ENCODE measurements around the gene ACAP3.
"Not testable (repeated sequence)": the region's sequence is repeated elsewhere in the genome, so short reads cannot be mapped to it uniquely, and the experiment has no call there.

Gene ACAP3

GRCh38 chr1:1260843-1261560, 46.7 kb downstream of the ACAP3 start:
- no peak for DNase-seq

GRCh38 chr1:1259951-1260600, 47.7 kb downstream of the ACAP3 start:
- no peak for DNase-seq

- DNase-seq: no peak
These were observed 48.2 kb downstream of the ACAP3 start for GRCh38 chr1:1259540-1259939.

GRCh38 chr1:1259119-1259488, 48.6 kb downstream of the ACAP3 start:
- DNase-seq: no peak

GRCh38 chr1:1256956-1257871, 50.5 kb downstream of the ACAP3 start:
- DNase-seq: no peak

- DNase-seq: no peak
These were observed 52.1 kb downstream of the ACAP3 start for GRCh38 chr1:1255611-1256010.

GRCh38 chr1:1255078-1255477, 52.7 kb downstream of the ACAP3 start:
- no peak for DNase-seq

GRCh38 chr1:1254667-1254998, 53.1 kb downstream of the ACAP3 start:
- DNase-seq: no peak

GRCh38 chr1:1253972-1254666, 53.6 kb downstream of the ACAP3 start:
- DNase-seq: no peak

GRCh38 chr1:1253314-1253713, 54.4 kb downstream of the ACAP3 start:
- no peak for DNase-seq

GRCh38 chr1:1250786-1251284, 56.9 kb downstream of the ACAP3 start:
- DNase-seq: peak in 5 of 6 experiments; percentile 36 to 64 (median 56)

GRCh38 chr1:1248009-1248913, 59.5 kb downstream of the ACAP3 start:
- DNase-seq: not testable (repeated sequence)

GRCh38 chr1:1247341-1247913, 60.3 kb downstream of the ACAP3 start:
- no peak for DNase-seq

GRCh38 chr1:1246577-1247340, 61.0 kb downstream of the ACAP3 start, which contains the start of gene C1QTNF12:
C1QTNF12 (minus strand) TSS chr1:1246722; CDS start chr1:1246690, 32 bp downstream.
- no peak for DNase-seq

GRCh38 chr1:1245817-1246576, 61.7 kb downstream of the ACAP3 start:
- DNase-seq: no peak

- DNase-seq: no peak
These were observed 62.4 kb downstream of the ACAP3 start for GRCh38 chr1:1245178-1245816.

GRCh38 chr1:1244192-1244811, 63.4 kb downstream of the ACAP3 start:
- no peak for DNase-seq

- no peak for DNase-seq
These were observed 63.9 kb downstream of the ACAP3 start for GRCh38 chr1:1243807-1244191.

- no peak for DNase-seq
These were observed 64.5 kb downstream of the ACAP3 start for GRCh38 chr1:1243266-1243660.
